Kidney (tissue), 14 donors: Measurements from ENCODE around the gene CYGB. TPM values are rescaled to one million over a fixed set of nuclear protein-coding genes. Genes with fewer than 3 reads are reported as not detected.

Source experiments
- DNase-seq, 5 donors: peaks; one replicate each; pipeline ENCODE4 v3.0.0-alpha.2; 2013 to 2020
- FAIRE-seq: peaks from 2 replicates; lab custom pipeline; 2012; peaks lifted over from hg19 to GRCh38; lab: Jason Lieb, UNC
- H3K27ac ChIP-seq, 2 donors: one replicate each; pipeline ENCODE4 v1.7.0; 2013; ENCODE audit warnings: low read depth in 2 of 2, low read length in 2 of 2, inconsistent platforms in 1 of 2
- H3K27me3 ChIP-seq: one replicate; pipeline ENCODE4 v1.7.1; 2013; ENCODE audit warnings: low read length, inconsistent platforms; ENCODE audit not compliant: control insufficient read depth, insufficient read depth
- H3K36me3 ChIP-seq, 3 donors: one replicate each; pipeline versions ENCODE4 v1.7.0 to v1.7.1; 2013; ENCODE audit warnings: low read length in 3 of 3, control low read depth in 1 of 3, inconsistent platforms in 1 of 3; ENCODE audit not compliant: insufficient read depth in 3 of 3, control insufficient read depth in 2 of 3
- H3K4me1 ChIP-seq, 3 donors: one replicate each; pipeline versions ENCODE4 v1.7.0 to v1.7.1; 2013; ENCODE audit warnings: low read length in 3 of 3, inconsistent platforms in 1 of 3, low read depth in 1 of 3; ENCODE audit not compliant: control insufficient read depth in 2 of 3, insufficient read depth in 2 of 3
- H3K4me3 ChIP-seq, 3 donors: one replicate each; pipeline versions ENCODE4 v1.7.0 to v1.8.1; 2013; ENCODE audit warnings: low read length in 3 of 3, control low read depth in 1 of 3, inconsistent platforms in 1 of 3
- H3K9ac ChIP-seq, 3 donors: one replicate each; pipeline versions ENCODE4 v1.7.0 to v1.7.1; 2013; ENCODE audit warnings: low read length in 3 of 3, control low read depth in 1 of 3, inconsistent platforms in 1 of 3
- H3K9me3 ChIP-seq, 3 donors: one replicate each; pipeline versions ENCODE4 v1.7.0 to v1.7.1; 2013; ENCODE audit warnings: low read length in 3 of 3, control low read depth in 1 of 3, inconsistent platforms in 1 of 3; ENCODE audit not compliant: control insufficient read depth in 2 of 3, insufficient read depth in 1 of 3
- intact Hi-C: fragments of 100-400 bp; cut with DNase I; formaldehyde crosslinking; loops from one replicate; pipeline ENCODE4 v1.11.1; 2022
- polyA plus RNA-seq: library from polyadenylated mRNA; stranded (reverse); fragments of 350-450 nt; fragmentation: Illumina TruSeq; extraction: RNeasy Lipid Tissue Mini Kit (QIAGEN cat#74804); gene quantifications from one replicate; pipeline ENCODE4 v1.2.3, GENCODE V29; 2014; ENCODE audit warnings: low read depth, low replicate concordance; ENCODE audit not compliant: insufficient read depth
- total RNA-seq: library from RNA; stranded (reverse); fragmentation: NEBNext Ultra II Directional; extraction: Animal tissue kit (Norgen Biotek cat#: 25700); gene quantifications from one replicate; pipeline ENCODE4 v1.2.1, GENCODE V29; 2021
- TF ChIP-seq, protein P1 (sequence below): IDR thresholded peaks from 3 replicates; pipeline ENCODE4 v1.5.1; 2012; ENCODE audit warnings: mild to moderate bottlenecking, moderate library complexity, borderline replicate concordance; ENCODE audit not compliant: insufficient read depth; ENCODE audit errors: extremely low read depth
- donor health status: control.
- donor health status: control.
- donor health status: control.
- donor health status: control.
- donor health status: control.
- donor health status: DM: yes; HTN: yes; CAD: no.
- donor health status: Normal renal cell carcinoma (clear cell type).

CYGB gene
- total and polyA plus RNA-seq, 2 donors from 2014 or later = 6.7 to 12.6 TPM

DNA sequence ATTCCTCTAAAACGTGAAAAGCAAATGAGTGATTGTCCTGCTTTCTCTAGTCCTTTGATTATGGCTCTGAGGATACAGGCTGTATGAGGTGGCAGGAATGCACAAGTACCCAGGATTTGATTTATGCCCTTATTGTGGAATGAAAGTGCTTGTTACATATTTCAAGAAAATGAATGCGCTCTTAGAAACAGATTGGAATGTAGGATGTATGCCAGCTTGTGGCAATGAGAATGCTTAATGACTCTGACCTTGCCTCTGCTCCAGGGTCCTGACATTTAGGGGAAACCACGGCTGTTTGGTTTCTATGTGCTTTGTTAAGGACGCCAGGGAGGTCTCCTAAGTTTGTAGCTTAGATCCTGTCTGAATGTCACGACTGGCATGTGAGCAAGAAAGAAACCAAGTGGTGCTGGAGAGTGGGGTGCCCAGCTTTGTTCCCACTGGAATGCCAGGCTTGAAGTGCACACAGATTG is 24.3 kb upstream of the CYGB start:
- no peak overlapping the region for H3K4me3 ChIP-seq
- H3K27me3 ChIP-seq = no peaks in the 10 kb centered on the region
- intact Hi-C loops = no loop called here
- no peak overlapping the region for H3K9ac ChIP-seq
- peak overlapping the region; percentile 17 to 33 for H3K27ac ChIP-seq
- FAIRE-seq (no peak), DNase-seq (no peak)
- H3K9me3 ChIP-seq = no peaks in the 10 kb centered on the region
- H3K4me1 ChIP-seq = peaks cover 0 to 22% (median 19%) of the 10 kb centered on the region in 3 donors
- TF ChIP-seq, protein P1, sequence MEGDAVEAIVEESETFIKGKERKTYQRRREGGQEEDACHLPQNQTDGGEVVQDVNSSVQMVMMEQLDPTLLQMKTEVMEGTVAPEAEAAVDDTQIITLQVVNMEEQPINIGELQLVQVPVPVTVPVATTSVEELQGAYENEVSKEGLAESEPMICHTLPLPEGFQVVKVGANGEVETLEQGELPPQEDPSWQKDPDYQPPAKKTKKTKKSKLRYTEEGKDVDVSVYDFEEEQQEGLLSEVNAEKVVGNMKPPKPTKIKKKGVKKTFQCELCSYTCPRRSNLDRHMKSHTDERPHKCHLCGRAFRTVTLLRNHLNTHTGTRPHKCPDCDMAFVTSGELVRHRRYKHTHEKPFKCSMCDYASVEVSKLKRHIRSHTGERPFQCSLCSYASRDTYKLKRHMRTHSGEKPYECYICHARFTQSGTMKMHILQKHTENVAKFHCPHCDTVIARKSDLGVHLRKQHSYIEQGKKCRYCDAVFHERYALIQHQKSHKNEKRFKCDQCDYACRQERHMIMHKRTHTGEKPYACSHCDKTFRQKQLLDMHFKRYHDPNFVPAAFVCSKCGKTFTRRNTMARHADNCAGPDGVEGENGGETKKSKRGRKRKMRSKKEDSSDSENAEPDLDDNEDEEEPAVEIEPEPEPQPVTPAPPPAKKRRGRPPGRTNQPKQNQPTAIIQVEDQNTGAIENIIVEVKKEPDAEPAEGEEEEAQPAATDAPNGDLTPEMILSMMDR = no peak
- H3K36me3 ChIP-seq = peaks cover 11 to 33% (median 14%) of the 10 kb centered on the region in 3 donors

DNA sequence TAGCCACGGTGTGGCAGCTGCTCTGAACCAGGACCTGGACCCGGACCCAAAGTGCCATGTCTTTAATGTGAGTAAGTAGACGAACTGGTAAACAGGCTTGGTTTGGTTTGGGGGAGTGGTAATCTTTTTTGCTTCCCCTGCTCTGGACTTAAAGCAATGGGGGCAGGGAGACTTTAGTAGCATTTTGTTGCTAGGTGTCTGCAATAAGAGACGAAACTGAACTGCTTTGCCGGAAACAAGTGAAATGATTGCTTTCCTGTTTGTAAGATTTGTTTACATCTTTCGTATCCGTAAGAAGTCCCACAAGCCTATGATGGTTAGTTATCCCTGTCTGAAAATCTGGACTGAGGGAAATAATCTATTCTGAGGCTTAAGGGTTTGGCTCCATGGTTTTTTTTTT is 23.8 kb upstream of the CYGB start:
- no peak for FAIRE-seq

DNA sequence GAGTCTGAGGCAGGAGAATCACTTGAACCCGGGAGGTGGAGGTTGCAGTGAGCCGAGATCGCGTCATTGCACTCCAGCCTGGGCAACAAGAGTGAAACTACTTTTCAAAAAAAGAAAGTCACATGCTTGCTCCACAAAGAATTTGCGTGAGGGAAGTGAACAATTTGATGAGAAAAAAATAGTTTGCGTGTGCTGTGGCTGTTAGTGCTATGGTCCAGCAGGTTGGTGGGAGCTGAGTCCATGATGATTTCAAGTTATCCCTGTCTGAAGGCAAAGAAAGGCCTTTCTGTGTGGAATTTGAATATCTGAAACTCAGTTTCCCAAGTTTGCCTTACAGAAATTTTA is 23.3 kb upstream of the CYGB start:
- intact Hi-C loops = no loop called here
- Histone ChIP-seq H3K27ac (no peak overlapping the region), H3K9me3 (no peaks in the 10 kb centered on the region), H3K27me3 (no peaks in the 10 kb centered on the region), H3K4me1 (peaks cover 0 to 18% (median 17%) of the 10 kb centered on the region in 3 donors), H3K4me3 (no peak overlapping the region), H3K9ac (no peak overlapping the region), H3K36me3 (peaks cover 11 to 33% (median 14%) of the 10 kb centered on the region in 3 donors)
- FAIRE-seq (no peak), DNase-seq (no peak)
- TF ChIP-seq, protein P1 = no peak

More for the DNA sequence above, 23.8 kb upstream of the CYGB start:
- Histone ChIP-seq H3K4me3 (no peak overlapping the region), H3K9ac (no peak overlapping the region), H3K9me3 (no peaks in the 10 kb centered on the region), H3K27ac (peak overlapping the region; percentile 17 to 33), H3K36me3 (peaks cover 11 to 33% (median 14%) of the 10 kb centered on the region in 3 donors), H3K4me1 (peaks cover 0 to 21% (median 18%) of the 10 kb centered on the region in 3 donors), H3K27me3 (no peaks in the 10 kb centered on the region)
- intact Hi-C loops = no loop called here
- TF ChIP-seq, protein P1 = no peak
- DNase-seq = no peak
